SU-DHL-6 (cell line): ENCODE data around the gene CERT1.

ENCODE experiments used
- H2AFZ ChIP-seq: fragments of 200-600 bp; sonication (generic); 2 replicates; pipeline ENCODE4 v1.6.1; 2014; ENCODE audit warnings: low read depth, mild to moderate bottlenecking, moderate library complexity, mixed read lengths, antibody characterized with exemption, low read length; ENCODE audit not compliant: severe bottlenecking
- H3F3A ChIP-seq: fragments of 200-600 bp; shearing (Covaris generic); 2 replicates; pipeline ENCODE4 v1.6.0; 2016; ENCODE audit warnings: antibody characterized with exemption, mild to moderate bottlenecking; ENCODE audit not compliant: insufficient read depth
- H3K27ac ChIP-seq: fragments of 200-600 bp; sonication (generic); 2 replicates; pipeline ENCODE4 v1.5.1; 2016; ENCODE audit warnings: low read depth, mild to moderate bottlenecking, low read length, moderate library complexity, mixed read lengths
- H3K27me3 ChIP-seq: fragments of 200-600 bp; sonication (generic), shearing (Covaris generic); 2 replicates; pipeline ENCODE4 v1.6.0; 2014; ENCODE audit warnings: mild to moderate bottlenecking, low read length
- H3K36me3 ChIP-seq: fragments of 200-600 bp; sonication (generic); 2 replicates; pipeline ENCODE4 v1.6.1; 2014; ENCODE audit warnings: mild to moderate bottlenecking, low read length, mixed read lengths
- H3K4me2 ChIP-seq: fragments of 300-600, 200-600 bp; shearing (Covaris generic), sonication (generic); 2 replicates; pipeline ENCODE4 v1.6.0; 2014; ENCODE audit warnings: low read length, low read depth, mild to moderate bottlenecking; ENCODE audit not compliant: poor library complexity, severe bottlenecking
- H3K4me3 ChIP-seq: fragments of 200-600 bp; sonication (generic); 2 replicates; pipeline ENCODE4 v1.5.1; 2014; ENCODE audit warnings: antibody characterized with exemption, low read length, mild to moderate bottlenecking, mixed read lengths; ENCODE audit not compliant: insufficient read depth, poor library complexity, severe bottlenecking
- H3K79me2 ChIP-seq: fragments of 200-600 bp; sonication (generic); 2 replicates; pipeline ENCODE4 v1.6.1; 2014; ENCODE audit warnings: mild to moderate bottlenecking, low read length, moderate library complexity; ENCODE audit not compliant: insufficient read depth
- H3K9ac ChIP-seq: fragments of 200-600 bp; sonication (generic); 2 replicates; pipeline ENCODE4 v1.7.0; 2014; ENCODE audit warnings: mild to moderate bottlenecking, low read length
- H3K9me2 ChIP-seq: fragments of 200-600 bp; sonication (generic); replicated peaks from 2 replicates; pipeline ENCODE4 v1.6.1; 2014; ENCODE audit warnings: low read length; ENCODE audit not compliant: insufficient read depth
- H3K9me3 ChIP-seq: fragments of 200-600 bp; sonication (generic); 2 replicates; pipeline ENCODE4 v1.6.1; 2014; ENCODE audit warnings: low read length, mixed read lengths; ENCODE audit not compliant: insufficient read depth
- H4K20me1 ChIP-seq: fragments of 200-600 bp; sonication (generic); 2 replicates; pipeline ENCODE4 v1.6.1; 2014; ENCODE audit warnings: low read depth, mild to moderate bottlenecking, antibody characterized with exemption, low read length, moderate library complexity, mixed read lengths
- CTCF ChIP-seq: fragments of 200-600 bp; sonication (generic); IDR thresholded peaks from one replicate; pipeline ENCODE4 v1.5.1; 2017; ENCODE audit warnings: antibody characterized with exemption, mild to moderate bottlenecking, low read length, moderate library complexity; ENCODE audit not compliant: insufficient read depth, poor library complexity, severe bottlenecking
- EZH2phosphoT487 ChIP-seq: fragments of 200-600 bp; sonication (generic), shearing (Covaris generic); conservative IDR thresholded peaks from 2 replicates; pipeline ENCODE4 v1.6.1; 2018; ENCODE audit warnings: mild to moderate bottlenecking, antibody characterized with exemption, low read length, moderate library complexity, mixed read lengths

CERT1 gene

GRCh38 chr5:75389430-75389829 is 122.0 kb downstream of the CERT1 start:
- H3K27ac ChIP-seq = no peak overlapping the region
- H3K4me3 ChIP-seq = no peak overlapping the region
- no peaks in the 10 kb centered on the region for H4K20me1 ChIP-seq
- H3K4me2 ChIP-seq = no peak overlapping the region
- H3K9ac ChIP-seq = no peak overlapping the region
- H3K36me3 ChIP-seq = peaks cover 3% of the 10 kb centered on the region; the same call in 1 of the 2 replicates
- no peaks in the 10 kb centered on the region for H3F3A ChIP-seq
- no peaks in the 10 kb centered on the region for H3K79me2 ChIP-seq
- H3K9me3 ChIP-seq = no peaks in the 10 kb centered on the region
- no peaks in the 10 kb centered on the region for H3K27me3 ChIP-seq
- H3K9me2 ChIP-seq = no peaks in the 10 kb centered on the region
- no peak for TF ChIP-seq EZH2phosphoT487
- no peak for TF ChIP-seq CTCF
- no peak overlapping the region for H2AFZ ChIP-seq

GRCh38 chr5:75387806-75388205 is 123.6 kb downstream of the CERT1 start:
- Histone ChIP-seq H3F3A (peaks cover 3% of the 10 kb centered on the region; the same call in 1 of the 2 replicates), H3K27ac (no peak overlapping the region), H3K9ac (no peak overlapping the region), H4K20me1 (no peaks in the 10 kb centered on the region), H3K9me2 (no peaks in the 10 kb centered on the region), H3K36me3 (peaks cover 15% of the 10 kb centered on the region; the same call in 1 of the 2 replicates), H2AFZ (no peak overlapping the region), H3K9me3 (no peaks in the 10 kb centered on the region), H3K79me2 (no peaks in the 10 kb centered on the region), H3K27me3 (no peaks in the 10 kb centered on the region), H3K4me2 (no peak overlapping the region), H3K4me3 (no peak overlapping the region)
- no peak for TF ChIP-seq EZH2phosphoT487
- TF ChIP-seq CTCF = no peak

- H3K36me3 ChIP-seq = peaks cover 18% of the 10 kb centered on the region; the same call in 1 of the 2 replicates
- TF ChIP-seq CTCF (no peak), EZH2phosphoT487 (no peak)
- no peak overlapping the region for H3K27ac ChIP-seq
Measured at GRCh38 chr5:75384218-75384617, 127.2 kb downstream of the CERT1 start.

More at GRCh38 chr5:75384218-75384617, 127.2 kb downstream of the CERT1 start:
- peaks cover 3% of the 10 kb centered on the region; the same call in 1 of the 2 replicates for H3F3A ChIP-seq
- H3K9me3 ChIP-seq = no peaks in the 10 kb centered on the region
- H3K27me3 ChIP-seq = no peaks in the 10 kb centered on the region
- H3K4me3 ChIP-seq = no peak overlapping the region
- no peak overlapping the region for H3K4me2 ChIP-seq
- H3K79me2 ChIP-seq = no peaks in the 10 kb centered on the region
- no peak overlapping the region for H2AFZ ChIP-seq
- H3K9me2 ChIP-seq = no peaks in the 10 kb centered on the region
- H4K20me1 ChIP-seq = no peaks in the 10 kb centered on the region
- no peak overlapping the region for H3K9ac ChIP-seq
